HT-29 (cell line): Measurements from ENCODE around the gene CCDC195. TPM values are rescaled to one million over a fixed set of nuclear protein-coding genes. Genes with fewer than 3 reads are reported as not detected.

ENCODE experiments used
- DNase-seq: peaks from one replicate; pipeline ENCODE4 v3.0.0-alpha.2; 2015; ENCODE audit warnings: low spot score
- total RNA-seq: library from RNA; depleted of rRNA; stranded (reverse); fragments of >200 nt; shearing (Covaris generic); gene quantifications from 2 replicates; pipeline ENCODE4 v1.2.3, GENCODE V29; 2014; rRNA removed

CCDC195 gene
- not detected in 2 replicates for total RNA-seq

DNA sequence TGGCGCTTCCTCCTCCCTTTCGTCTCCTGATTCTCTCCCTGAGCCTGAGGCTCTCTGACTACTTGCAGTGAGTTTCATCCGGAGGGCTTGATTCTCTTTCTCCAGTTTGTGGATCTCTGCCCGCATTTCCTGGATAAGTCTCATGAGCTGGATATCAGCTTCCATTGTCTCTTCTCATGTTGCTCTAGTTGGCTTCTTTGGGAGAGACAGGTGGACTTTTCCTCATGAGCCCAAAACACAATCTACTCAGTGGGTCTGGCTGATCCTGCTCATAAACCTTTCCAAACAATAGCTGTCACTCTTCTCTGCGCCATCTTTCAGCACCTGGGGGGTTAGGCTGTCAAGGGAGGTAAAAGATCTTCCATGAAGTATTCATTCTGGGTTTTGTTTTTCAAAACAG is at the start of gene CCDC195:
Gene CCDC195, minus strand, starts transcription at position 165 of the 400 bp plus-strand sequence. Its CDS starts 0 bp downstream, at position 165.
- DNase-seq = no peak

DNA sequence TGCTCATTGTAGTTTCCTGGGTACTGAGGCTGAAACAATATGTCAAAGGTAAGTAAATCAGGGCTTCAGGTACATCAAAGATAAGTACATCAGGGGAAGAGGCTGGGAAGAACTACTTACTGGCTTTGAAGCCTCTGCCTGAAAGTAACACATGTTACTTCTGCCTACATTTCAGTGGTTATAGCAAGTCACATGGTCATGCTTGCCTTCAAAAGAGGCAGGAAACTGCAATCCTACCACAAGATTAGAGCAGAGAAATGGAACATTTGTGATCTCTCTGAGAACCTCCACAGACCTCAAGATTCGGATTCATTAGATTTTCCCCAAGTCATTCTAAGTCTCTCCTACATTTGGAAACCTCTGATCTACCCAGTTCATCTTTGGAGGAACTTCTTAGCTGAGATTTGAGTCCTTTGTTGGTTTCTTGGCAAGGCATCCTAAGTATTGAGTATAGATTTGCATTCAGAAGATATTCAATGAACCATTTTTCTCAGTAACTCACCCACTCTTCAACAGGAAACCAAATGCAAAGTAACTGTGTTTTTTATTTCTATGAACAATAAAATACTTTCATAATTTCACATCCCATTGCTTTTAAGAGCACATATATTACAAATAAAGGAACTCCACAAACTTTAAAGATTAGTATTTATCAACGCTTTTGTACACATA is 48.5 kb upstream of the CCDC195 start:
- DNase-seq = no peak

GRCh38 chr2:224757934-224758548 is 41.9 kb upstream of the CCDC195 start:
- no peak for DNase-seq

GRCh38 chr2:224753743-224754540 is 37.8 kb upstream of the CCDC195 start:
- DNase-seq = no peak

GRCh38 chr2:224751996-224752698 is 36.0 kb upstream of the CCDC195 start:
- no peak for DNase-seq

GRCh38 chr2:224749136-224749535 is 33.0 kb upstream of the CCDC195 start:
- peak; percentile 15 for DNase-seq

DNA sequence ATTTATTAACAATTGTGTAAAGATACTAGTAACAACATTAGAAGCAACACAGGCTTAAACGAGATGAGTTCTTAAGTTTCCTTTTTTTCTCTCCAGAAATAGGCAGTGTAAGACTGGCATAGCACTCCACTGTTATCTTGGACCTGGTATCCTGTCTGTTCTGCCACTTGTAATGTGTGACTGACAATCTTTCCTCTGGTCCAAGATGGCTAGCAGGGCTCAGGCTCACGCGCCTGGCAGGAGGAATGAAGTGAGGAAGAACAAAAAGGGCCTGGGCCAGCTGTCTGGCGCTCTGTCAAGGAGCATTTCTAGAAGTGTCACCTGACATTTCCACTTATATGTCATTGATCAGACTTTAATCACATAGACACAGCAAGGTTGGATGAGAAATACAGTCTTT is 31.6 kb upstream of the CCDC195 start:
- DNase-seq = no peak

GRCh38 chr2:224736227-224736626 is 20.1 kb upstream of the CCDC195 start:
- DNase-seq = no peak

DNA sequence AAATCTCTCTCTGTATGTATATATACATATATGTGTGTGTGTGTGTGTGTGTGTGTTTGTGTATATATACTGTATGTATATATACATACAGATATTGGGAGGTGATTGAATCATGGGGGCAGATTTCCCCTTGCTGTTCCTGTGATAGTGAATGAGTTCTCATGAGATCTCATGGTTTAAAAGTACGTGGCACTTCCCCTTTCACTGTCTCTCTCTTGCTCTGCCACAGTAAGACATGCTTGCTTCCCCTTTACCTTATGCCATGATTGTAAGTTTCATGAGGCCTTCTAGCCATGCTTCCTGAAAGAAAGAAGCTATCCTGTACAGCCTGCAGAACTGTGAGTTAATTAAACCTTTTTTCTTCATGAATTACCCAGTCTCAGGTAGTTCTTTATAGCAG is 18.8 kb upstream of the CCDC195 start:
- DNase-seq = no peak

- no peak for DNase-seq
These were observed 15.5 kb upstream of the CCDC195 start for GRCh38 chr2:224731665-224732064.

DNA sequence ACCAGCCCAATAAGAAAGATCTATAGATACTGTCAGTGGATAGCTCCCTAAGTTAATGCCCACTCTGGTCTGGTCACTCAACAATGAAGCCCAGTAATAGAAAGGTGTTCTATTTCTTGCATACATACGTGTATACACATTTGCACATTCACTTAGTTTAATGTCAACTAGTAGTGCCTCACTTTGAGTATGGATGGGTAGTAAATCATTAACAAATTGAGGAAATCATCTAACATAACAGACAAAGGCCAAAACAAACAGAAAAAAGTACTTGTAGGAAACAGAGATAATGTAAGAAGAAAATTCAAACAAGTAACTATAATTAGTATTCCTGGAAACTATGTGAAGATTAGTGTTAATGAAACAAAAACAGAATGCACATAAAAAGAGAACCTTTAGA is 13.3 kb upstream of the CCDC195 start:
- no peak for DNase-seq

DNA sequence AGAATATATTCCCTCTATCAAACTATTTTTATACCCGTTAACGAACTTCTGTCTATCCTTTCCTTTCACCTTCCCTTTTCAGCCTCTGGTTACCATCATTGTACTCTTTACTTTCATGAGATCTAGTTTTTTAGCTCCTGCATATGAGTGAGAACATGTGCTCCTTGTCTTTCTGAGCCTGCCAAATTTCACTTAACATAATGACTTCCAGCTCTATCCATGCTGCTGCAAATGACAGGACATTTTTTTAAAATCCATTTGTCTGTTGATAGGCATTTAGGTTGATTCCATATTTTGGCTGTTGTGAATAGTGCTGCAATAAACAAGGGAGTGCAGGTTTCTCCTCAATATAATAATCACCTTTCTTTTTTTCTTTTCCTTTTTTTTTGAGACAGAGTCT is 8.2 kb upstream of the CCDC195 start:
- DNase-seq = no peak

- no peak for DNase-seq
These were observed 7.5 kb upstream of the CCDC195 start for GRCh38 chr2:224723586-224724217.

- DNase-seq = no peak
These were observed 6.6 kb upstream of the CCDC195 start for GRCh38 chr2:224722770-224723169.

DNA sequence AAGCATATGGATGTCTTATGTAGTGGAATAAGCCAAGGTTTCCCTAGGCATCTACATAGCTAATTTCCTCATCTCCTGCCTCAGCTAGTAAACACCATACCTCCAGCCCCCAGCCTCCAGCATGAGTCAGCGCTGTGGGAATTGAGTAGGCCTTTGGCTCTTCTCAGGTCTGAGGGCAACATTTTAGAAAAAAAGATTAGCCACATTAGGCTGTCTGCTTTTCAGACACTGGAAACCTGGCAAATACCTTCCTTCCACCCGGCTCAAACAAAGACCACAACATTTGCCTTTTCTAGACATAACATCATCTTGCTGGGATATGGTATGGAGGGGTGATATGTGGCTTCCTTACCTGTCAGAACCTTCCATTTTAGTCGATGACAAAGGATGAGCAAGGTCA is 6.1 kb upstream of the CCDC195 start:
- DNase-seq = no peak

- DNase-seq = no peak
These were observed 756 bp upstream of the CCDC195 start for GRCh38 chr2:224716921-224717320.

DNA sequence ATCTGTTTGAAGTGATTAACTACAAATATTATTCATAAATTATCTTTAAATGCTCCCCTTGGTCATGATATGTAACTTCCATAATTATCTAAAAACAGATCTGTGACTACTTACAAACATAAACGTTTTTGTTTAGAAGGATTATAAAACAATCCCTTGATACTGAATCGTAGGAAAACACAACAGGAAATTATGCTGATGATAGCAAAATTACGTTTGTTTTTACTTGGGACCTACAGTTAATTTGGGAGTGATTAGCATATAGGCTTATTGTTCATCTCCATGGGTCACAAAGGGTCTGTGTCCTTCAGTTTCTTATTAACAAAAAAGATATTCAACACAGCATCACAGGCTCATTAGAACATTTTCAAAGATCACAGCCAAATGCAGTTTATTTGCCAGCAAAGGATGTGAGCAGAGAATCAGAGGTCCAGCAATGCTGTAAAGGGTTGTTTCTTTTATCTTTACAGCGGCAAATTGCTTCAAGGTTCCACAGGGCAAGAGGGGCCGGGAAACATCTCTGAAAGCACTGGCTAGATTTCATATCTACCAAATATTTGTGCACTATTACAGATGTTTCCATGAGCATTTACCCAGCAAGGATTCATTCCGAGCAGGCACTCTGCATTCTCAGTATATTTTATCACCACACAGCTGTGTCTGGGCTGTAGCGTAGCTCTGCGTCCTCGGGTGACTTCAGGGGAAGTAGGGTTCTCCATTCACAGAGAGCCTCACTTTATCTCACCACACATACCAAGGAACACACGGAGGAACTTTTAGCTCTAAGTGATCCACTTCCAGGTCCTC is 4.1 kb downstream of the CCDC195 start:
- DNase-seq = no peak

DNA sequence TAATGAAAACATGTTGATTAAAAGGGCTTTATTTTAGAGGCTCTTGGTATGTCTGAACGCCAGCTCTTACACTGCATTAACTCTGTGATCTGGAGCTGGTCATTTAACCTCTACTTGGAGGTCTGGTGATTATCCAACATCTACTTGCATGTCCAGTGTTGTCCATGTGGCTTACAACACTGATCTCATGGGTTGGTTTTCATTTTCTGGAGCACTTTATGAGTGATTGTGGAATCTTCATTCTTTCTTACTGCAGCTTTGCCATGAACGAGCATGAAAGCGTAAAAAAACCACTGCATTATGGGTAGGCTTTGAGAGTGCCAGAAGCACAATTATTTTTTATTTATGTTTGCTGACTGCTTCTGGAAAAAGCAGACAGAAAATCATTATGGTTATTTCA is 4.8 kb downstream of the CCDC195 start:
- no peak for DNase-seq

DNA sequence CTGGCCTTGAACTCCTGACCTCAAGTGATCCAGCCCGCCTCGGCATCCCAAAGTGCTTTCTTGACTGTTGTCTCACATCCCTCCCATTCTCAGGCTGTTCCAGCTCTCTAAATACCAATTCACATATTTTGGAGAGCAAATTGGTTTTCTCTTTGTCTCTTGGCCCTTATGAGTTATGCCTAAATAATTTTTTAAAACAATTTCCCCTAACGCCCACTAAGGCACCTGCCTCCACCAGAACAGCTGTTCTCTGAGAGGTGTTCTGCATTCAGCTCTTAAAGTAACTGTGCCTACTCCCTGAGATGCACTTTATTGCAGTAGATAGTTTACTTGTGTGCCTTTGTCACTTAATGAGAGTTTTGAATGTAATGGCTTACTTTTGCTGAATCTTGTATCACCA is 6.9 kb downstream of the CCDC195 start:
- no peak for DNase-seq

- no peak for DNase-seq
These were observed 21.7 kb downstream of the CCDC195 start for GRCh38 chr2:224694502-224694901.

DNA sequence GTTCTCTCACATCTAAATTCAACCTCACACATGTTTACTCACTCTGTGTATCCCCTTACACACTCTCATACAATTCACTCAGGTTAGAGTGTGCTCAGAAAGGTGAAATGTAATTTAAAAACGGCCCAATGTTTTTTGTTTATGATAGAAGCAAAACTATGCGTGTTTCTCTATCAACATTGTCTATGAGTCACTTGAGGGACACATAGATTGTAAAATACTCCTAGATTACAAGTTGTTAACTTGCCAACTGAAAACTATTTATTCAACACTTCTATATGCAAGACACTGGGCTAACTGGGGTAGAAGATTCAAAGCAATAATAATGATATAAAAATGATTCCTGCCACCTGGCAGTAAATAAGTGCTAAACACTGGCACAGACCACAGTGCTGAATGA is 24.6 kb downstream of the CCDC195 start:
- DNase-seq = no peak
